ENCODE measurements around the gene WDR72. TPM values are rescaled to one million over a fixed set of nuclear protein-coding genes. Genes with fewer than 3 reads are reported as not detected.
"Not testable (repeated sequence)": the region's sequence is repeated elsewhere in the genome, so short reads cannot be mapped to it uniquely, and the experiment has no call there.

Gene WDR72
- polyA plus RNA-seq, 1 donor from 2014 or later, result 0.05 TPM

GRCh38 chr15:53540626-53541300, 218.7 kb downstream of the WDR72 start:
- not testable (repeated sequence) for H2AFZ ChIP-seq (ENCODE audit: low read depth, low read length); H3K4me3 ChIP-seq (ENCODE audit: low read length); H3K27me3 ChIP-seq (ENCODE audit: insufficient read depth, low read depth, low read length); H3K79me2 ChIP-seq (replicated peaks; ENCODE audit: insufficient read depth, low read length); H3F3A ChIP-seq (ENCODE audit: insufficient read depth, low read length, poor library complexity, severe bottlenecking); H3K9me2 ChIP-seq (ENCODE audit: insufficient read depth, low read length); H3K9me3 ChIP-seq (ENCODE audit: low read length); H3K9ac ChIP-seq (ENCODE audit: low read length); H3K4me2 ChIP-seq (ENCODE audit: low read length); H3K36me3 ChIP-seq (ENCODE audit: insufficient read depth, low read length); H4K20me1 ChIP-seq (ENCODE audit: insufficient read depth); H3K27ac ChIP-seq (ENCODE audit: low read length)

- no peaks in the 10 kb centered on the region for H3F3A ChIP-seq (ENCODE audit: insufficient read depth, low read length, poor library complexity, severe bottlenecking)
- H4K20me1 ChIP-seq (ENCODE audit: insufficient read depth), result no peaks in the 10 kb centered on the region
- no peak overlapping the region for H2AFZ ChIP-seq (ENCODE audit: low read depth, low read length)
- H3K9ac ChIP-seq (ENCODE audit: low read length), result no peak overlapping the region
- TF ChIP-seq RAD21 (conservative IDR thresholded peaks at IDR 0.05) (no peak), MXI1 (conservative IDR thresholded peaks at IDR 0.05; ENCODE audit: poor library complexity, severe bottlenecking) (no peak), SMC3 (conservative IDR thresholded peaks at IDR 0.05; ENCODE audit: poor library complexity) (no peak), POLR2AphosphoS5 (IDR thresholded peaks at IDR 0.05) (no peak), REST (IDR thresholded peaks at IDR 0.05; ENCODE audit: borderline replicate concordance) (no peak), TAF1 (IDR thresholded peaks at IDR 0.05; ENCODE audit: low read depth) (no peak), EZH2 (IDR thresholded peaks at IDR 0.05; ENCODE audit: borderline replicate concordance, insufficient read depth, low read length, poor library complexity, severe bottlenecking) (no peak), EP300 (conservative IDR thresholded peaks at IDR 0.05; ENCODE audit: poor library complexity, severe bottlenecking) (no peak)
- TF ChIP-seq, protein P1, sequence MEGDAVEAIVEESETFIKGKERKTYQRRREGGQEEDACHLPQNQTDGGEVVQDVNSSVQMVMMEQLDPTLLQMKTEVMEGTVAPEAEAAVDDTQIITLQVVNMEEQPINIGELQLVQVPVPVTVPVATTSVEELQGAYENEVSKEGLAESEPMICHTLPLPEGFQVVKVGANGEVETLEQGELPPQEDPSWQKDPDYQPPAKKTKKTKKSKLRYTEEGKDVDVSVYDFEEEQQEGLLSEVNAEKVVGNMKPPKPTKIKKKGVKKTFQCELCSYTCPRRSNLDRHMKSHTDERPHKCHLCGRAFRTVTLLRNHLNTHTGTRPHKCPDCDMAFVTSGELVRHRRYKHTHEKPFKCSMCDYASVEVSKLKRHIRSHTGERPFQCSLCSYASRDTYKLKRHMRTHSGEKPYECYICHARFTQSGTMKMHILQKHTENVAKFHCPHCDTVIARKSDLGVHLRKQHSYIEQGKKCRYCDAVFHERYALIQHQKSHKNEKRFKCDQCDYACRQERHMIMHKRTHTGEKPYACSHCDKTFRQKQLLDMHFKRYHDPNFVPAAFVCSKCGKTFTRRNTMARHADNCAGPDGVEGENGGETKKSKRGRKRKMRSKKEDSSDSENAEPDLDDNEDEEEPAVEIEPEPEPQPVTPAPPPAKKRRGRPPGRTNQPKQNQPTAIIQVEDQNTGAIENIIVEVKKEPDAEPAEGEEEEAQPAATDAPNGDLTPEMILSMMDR (IDR thresholded peaks at IDR 0.05; ENCODE audit: poor library complexity, severe bottlenecking), result no peak
- no peaks in the 10 kb centered on the region for H3K9me2 ChIP-seq (ENCODE audit: insufficient read depth, low read length)
- no peak overlapping the region for H3K4me3 ChIP-seq (ENCODE audit: low read length)
- no peaks in the 10 kb centered on the region for H3K36me3 ChIP-seq (ENCODE audit: insufficient read depth, low read length)
- no peaks in the 10 kb centered on the region for H3K9me3 ChIP-seq (ENCODE audit: low read length)
- no peak overlapping the region for H3K4me2 ChIP-seq (ENCODE audit: low read length)
- H3K27ac ChIP-seq (ENCODE audit: low read length), result no peak overlapping the region
- peaks cover under 1% of the 10 kb centered on the region for H3K27me3 ChIP-seq (ENCODE audit: insufficient read depth, low read depth, low read length)
- no peaks in the 10 kb centered on the region for H3K79me2 ChIP-seq (replicated peaks; ENCODE audit: insufficient read depth, low read length)
Observed at GRCh38 chr15:53539878-53540277, 219.6 kb downstream of the WDR72 start.

All from neural cell (in vitro differentiated cells).